Stimulated activated CD8-positive, alpha-beta memory T cell treated with anti-CD3 and anti-CD28 coated beads, Interleukin-15, amount 100 ng/mL, for 4 hours (primary cell): Measurements from ENCODE around the gene FRMD4B.
A peak's percentile ranks its signal among the peaks of the same experiment; 100 is the strongest.
"Not testable (repeated sequence)": the region's sequence is repeated elsewhere in the genome, so short reads cannot be mapped to it uniquely, and the experiment has no call there.

Experiments used
- DNase-seq, 2 donors: peaks; one replicate each; pipeline ENCODE4 v3.0.0-alpha.2; 2020; ENCODE audit warnings: low read depth in 2 of 2

FRMD4B gene

GRCh38 chr3:69244039-69244438 is 141.8 kb downstream of the FRMD4B start:
- no peak for DNase-seq

- DNase-seq = no peak
Measured at GRCh38 chr3:69241769-69242168, 144.1 kb downstream of the FRMD4B start.

GRCh38 chr3:69240651-69241568 is 145.0 kb downstream of the FRMD4B start:
- DNase-seq = no peak

GRCh38 chr3:69239063-69239462 is 146.8 kb downstream of the FRMD4B start:
- no peak for DNase-seq

DNA sequence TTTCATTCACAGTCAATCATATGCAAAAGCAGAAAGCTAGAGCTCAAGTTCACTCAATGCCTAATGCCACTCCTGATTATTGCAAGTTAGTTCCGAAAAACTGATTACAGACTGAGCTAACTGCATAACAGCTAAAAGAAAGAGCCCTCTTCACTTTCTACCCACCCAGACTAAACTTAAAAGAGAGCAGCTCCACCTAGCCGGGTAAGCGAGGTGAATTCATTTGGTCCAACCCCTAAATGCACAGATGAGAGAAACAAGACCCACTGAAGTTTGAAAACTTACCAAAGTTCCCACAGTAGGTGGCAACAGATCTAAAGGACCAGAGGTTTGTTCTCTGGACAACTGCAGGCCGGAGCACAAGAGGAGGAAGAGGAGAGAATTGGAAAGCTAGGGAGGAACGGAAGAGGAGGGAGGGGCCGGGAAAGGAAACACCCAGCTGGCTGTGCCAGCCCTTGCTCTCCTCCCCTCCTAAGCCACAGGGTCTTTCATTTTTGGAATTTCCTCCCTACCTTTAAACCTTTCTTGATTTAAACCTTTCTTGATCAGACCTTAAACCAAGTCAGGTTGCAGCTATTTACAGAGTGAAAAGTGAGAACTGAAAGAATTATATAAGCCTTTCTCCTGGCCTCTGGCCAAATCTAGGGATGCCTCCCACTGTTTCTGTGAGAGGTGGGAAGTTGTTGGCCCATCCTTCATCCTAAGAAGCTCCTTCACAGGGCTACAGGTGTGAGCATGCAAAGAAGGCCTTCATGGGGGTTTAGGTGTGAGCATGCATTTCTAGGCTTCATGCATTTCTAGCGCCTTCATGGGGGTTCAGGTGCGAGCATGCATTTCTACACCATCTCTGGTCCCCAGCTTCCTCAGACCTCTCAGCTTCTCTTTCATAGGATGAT is 148.8 kb downstream of the FRMD4B start:
- DNase-seq = no peak

DNA sequence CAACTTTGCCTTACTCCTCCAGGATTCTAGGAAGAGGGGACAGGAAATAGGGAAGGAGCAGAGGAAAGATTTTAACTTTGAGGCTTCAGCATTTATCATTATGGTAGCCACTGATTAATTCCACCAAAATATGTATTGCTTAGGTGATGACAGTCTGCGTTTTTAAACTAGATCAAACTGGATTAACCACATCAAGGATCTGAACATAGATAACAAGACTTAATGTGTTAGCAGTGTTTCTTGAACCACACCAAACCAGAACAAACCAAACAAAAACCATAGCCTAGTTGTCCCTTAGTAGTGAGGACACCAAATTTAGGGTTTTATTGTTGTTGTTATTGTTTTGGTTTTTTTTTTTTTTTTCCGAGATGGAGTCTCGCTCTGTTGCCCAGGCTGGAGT is 150.0 kb downstream of the FRMD4B start:
- DNase-seq = no peak

DNA sequence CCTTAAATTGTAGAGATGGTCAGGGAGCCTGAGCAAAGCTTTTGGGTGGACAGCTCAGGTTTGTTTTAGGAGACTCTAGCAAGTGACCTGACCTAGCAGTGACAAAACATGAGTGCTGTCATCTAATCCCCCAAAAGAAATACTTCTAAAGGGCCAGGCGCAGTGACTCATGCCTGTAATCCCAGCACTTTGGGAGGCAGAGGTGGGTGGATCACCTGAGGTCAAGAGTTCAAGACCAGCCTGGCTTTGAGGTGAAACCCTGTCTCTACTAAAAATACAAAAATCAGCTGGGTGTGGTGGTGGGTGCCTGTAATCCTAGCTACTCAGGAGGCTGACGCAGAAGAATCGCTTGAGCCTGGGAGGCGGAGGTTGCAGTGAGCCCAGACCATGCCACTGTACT is 150.7 kb downstream of the FRMD4B start:
- not testable (repeated sequence) for DNase-seq

GRCh38 chr3:69232482-69232881 is 153.4 kb downstream of the FRMD4B start:
- DNase-seq = no peak

- DNase-seq = no peak
Measured at GRCh38 chr3:69231929-69232440, 153.9 kb downstream of the FRMD4B start.

GRCh38 chr3:69226071-69226470 is 159.8 kb downstream of the FRMD4B start:
- no peak for DNase-seq

DNA sequence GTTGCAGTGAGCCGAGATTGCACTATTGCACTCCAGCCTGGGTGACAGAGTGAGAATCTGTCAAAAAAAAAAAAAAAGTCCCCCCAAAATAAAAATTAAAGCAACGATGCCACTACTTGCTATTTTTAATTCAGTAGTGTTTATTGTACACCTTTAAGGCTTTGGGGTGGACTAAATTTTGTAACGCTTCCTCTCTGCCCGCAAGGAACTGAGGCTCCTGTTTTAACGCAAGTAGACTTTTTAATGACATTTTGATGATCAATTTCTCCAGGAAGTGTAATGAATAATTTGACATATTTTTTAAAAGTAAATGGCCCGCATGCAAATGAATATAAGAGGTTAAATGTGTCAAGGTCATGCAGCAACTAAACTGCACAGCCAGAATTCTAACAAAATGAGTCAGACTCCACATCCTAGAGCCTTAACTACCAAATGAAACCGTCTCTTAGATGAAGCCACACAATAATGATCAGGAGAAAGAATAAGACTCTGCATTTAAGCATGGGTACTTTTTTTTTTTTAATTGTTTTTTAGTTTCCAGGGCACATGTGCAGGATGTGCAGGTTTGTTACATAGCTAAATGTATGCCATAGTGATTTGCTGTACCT is 166.7 kb downstream of the FRMD4B start:
- DNase-seq = no peak

DNA sequence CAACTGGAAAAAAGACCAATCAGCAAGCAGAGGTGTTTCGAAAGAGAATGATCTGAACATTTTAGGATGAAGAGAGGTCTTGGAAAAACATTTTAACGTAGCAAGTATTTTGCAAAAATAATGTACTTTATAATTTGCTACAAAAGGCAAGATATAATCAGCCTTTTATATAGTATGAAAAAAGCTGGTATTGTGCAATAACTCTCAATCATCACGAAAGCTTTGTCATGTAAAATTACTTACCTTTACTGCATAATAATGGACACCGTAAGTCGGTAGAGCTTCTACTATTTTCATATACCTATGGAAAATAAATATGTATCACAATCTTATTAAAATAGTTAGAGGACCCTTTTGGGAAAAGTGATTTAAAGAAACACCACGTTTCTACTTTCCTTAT is 167.8 kb downstream of the FRMD4B start:
- no peak for DNase-seq

DNA sequence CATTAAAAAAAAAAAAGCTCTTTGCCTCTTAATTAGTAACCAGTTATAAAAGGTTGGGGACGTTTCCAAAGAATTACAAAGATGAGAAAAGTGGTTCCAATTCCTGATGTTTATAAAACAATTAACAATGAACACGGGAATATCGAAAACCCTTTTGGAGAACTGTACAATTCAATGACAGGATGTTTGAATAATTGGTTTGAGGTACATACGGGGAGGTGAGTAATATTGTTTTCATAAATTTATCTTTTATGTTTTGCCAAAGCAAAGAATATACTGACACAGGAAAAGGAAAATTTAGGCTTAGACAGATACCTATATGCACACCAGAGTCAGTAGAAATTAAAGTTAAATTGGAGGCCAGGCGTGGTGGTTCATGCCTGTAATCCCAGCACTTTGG is 168.9 kb downstream of the FRMD4B start:
- no peak for DNase-seq

- no peak for DNase-seq
Measured at GRCh38 chr3:69214241-69214640, 171.6 kb downstream of the FRMD4B start.

GRCh38 chr3:69212411-69213160 is 173.3 kb downstream of the FRMD4B start:
- DNase-seq = no peak

GRCh38 chr3:69210068-69210730 is 175.7 kb downstream of the FRMD4B start:
- DNase-seq = no peak

DNA sequence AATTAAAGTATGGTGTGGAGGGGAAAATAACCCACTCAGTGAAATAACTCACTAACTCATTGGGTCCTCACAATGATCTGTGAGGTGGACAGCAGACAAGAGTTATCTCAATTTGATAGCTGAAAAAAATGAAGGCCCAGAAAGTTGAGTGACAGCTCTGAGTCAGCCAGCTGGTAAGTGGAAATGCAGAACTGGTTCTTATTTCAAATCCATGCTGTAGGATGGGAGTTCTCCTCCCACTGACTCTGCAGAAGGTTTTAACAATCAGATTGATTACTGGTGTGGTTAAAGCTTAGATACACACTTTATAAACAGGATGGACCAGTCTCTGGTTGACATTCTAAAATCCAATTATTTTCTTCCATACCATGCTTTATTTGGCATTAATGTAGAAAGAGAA is 176.5 kb downstream of the FRMD4B start:
- DNase-seq = no peak

DNA sequence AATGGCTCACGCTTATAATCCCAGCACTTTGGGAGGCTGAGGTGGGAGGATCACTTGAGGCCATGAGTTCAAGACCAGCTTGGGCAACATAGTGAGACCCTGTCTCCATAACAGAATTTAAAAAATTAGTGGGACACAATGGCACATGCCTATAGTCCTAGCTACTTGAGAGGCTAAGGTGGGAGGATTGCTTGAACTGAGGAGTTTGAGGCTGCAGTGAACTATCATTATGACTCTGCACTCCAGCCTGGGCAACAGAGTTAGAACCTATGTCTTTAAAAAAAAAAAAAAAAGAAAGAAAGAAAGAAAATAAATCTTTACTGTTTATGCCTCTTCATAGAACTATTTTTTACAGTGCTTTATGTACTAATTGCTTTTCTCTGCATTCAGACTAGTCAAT is 178.9 kb downstream of the FRMD4B start:
- DNase-seq = no peak

DNA sequence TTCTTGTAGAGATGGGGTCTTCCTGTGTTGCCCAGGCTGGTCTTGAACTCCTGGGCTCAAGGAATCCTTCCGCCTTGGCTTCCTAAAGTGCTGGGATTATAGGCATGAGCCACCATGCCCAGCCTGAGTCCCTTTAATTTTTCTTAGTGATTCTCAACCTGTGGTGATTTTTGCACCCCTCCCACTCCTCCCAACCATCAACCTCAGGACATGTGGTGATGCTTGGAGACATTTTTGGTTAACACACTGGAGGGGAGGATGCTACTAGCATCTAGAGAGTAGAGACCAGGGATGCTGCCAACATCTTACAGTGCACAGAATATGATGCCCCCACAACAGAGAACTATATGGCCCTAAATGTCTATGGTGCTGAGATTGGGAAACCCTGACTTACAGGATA is 180.5 kb downstream of the FRMD4B start:
- no peak for DNase-seq

GRCh38 chr3:69204315-69204957 is 181.5 kb downstream of the FRMD4B start:
- peak in 1 of 2 donors; percentile 27 for DNase-seq
